Endothelial cell of umbilical vein (primary cell): ENCODE data around the gene TAOK1. TPM values are rescaled to one million over a fixed set of nuclear protein-coding genes. Genes with fewer than 3 reads are reported as not detected.

Experiments
- BruUV-seq: library from RNA; stranded (reverse); fragments of 400-500 nt; replicated peaks from 2 replicates; lab custom pipeline; 2021; lab: Mats Ljungman, UMichigan
- CTCF ChIA-PET: fragments of 300-600, 350-600 bp; sonication (Branson Sonifier 250); formaldehyde crosslinking; loops from one replicate; lab custom pipeline; 2021; ENCODE audit warnings: antibody characterized with exemption, inconsistent platforms; lab: Charles Lee
- POLR2A ChIA-PET: fragments of 300-600, 350-600 bp; sonication (Branson Sonifier 250); formaldehyde crosslinking; loops from one replicate; lab custom pipeline; 2021; ENCODE audit warnings: antibody characterized with exemption, inconsistent platforms; lab: Charles Lee
- DNase-seq: peaks from one replicate; pipeline ENCODE4 v3.0.0-alpha.2; 2011; ENCODE audit warnings: low read depth, low spot score
- FAIRE-seq: peaks from 2 replicates; lab custom pipeline; 2011; peaks lifted over from hg19 to GRCh38; lab: Jason Lieb, UNC
- H2AFZ ChIP-seq: 2 replicates; pipeline ENCODE4 v1.6.0; 2012; ENCODE audit warnings: low read depth, low read length, control low read depth, inconsistent platforms
- H3K27ac ChIP-seq: 2 replicates; pipeline ENCODE4 v1.5.1; 2011; ENCODE audit warnings: low read depth, mild to moderate bottlenecking, control low read depth, low read length, moderate library complexity; ENCODE audit not compliant: insufficient read depth
- H3K27me3 ChIP-seq, 2 experiments: 2 replicates each; pipeline versions ENCODE4 v1.6.0 to v1.6.1; 2011; ENCODE audit warnings: low read length in 2 of 2, mixed read lengths in 1 of 2; ENCODE audit not compliant: control insufficient read depth in 2 of 2, insufficient read depth in 2 of 2
- H3K36me3 ChIP-seq, 2 experiments: 2 replicates in 1 of 2; 3 replicates in 1 of 2; pipeline ENCODE4 v1.5.1; 2011; ENCODE audit warnings: low read length in 2 of 2, mild to moderate bottlenecking in 1 of 2, moderate library complexity in 1 of 2; ENCODE audit not compliant: control insufficient read depth in 2 of 2, insufficient read depth in 2 of 2; ENCODE audit errors: extremely low read depth in 1 of 2
- H3K4me1 ChIP-seq: 3 replicates; pipeline ENCODE4 v1.5.1; 2011; ENCODE audit warnings: mild to moderate bottlenecking, low read length; ENCODE audit not compliant: control insufficient read depth, insufficient read depth; ENCODE audit errors: extremely low read depth
- H3K4me2 ChIP-seq: 2 replicates; pipeline ENCODE4 v1.6.1; 2011; ENCODE audit warnings: low read length, control low read depth, mixed read lengths; ENCODE audit not compliant: insufficient read depth
- H3K4me3 ChIP-seq, 3 experiments: fragments of 200-600 bp in 1 of 3; sonication (generic), shearing (Covaris generic) in 1 of 3; replicated peaks in 1 of 3; 2 replicates each; pipeline ENCODE4 v1.5.1; 2011 to 2016; ENCODE audit warnings: control low read depth in 3 of 3, low read length in 3 of 3, mild to moderate bottlenecking in 2 of 3, inconsistent platforms in 1 of 3, low read depth in 1 of 3, moderate library complexity in 1 of 3; ENCODE audit not compliant: insufficient read depth in 1 of 3
- H3K79me2 ChIP-seq: 2 replicates; pipeline ENCODE4 v1.6.0; 2012; ENCODE audit warnings: low read length, inconsistent platforms; ENCODE audit not compliant: control insufficient read depth, insufficient read depth
- H3K9ac ChIP-seq: replicated peaks from 2 replicates; pipeline ENCODE3; 2011; ENCODE audit warnings: low read length, control low read depth; ENCODE audit not compliant: insufficient read depth; ENCODE audit errors: extremely low read depth
- H3K9me1 ChIP-seq: replicated peaks from 3 replicates; pipeline ENCODE4 v1.6.0; 2011; ENCODE audit warnings: mild to moderate bottlenecking, low read length; ENCODE audit not compliant: control insufficient read depth, insufficient read depth; ENCODE audit errors: extremely low read depth
- H3K9me3 ChIP-seq: replicated peaks from 2 replicates; pipeline ENCODE4 v1.5.1; 2012; ENCODE audit warnings: low read length, inconsistent platforms; ENCODE audit not compliant: control insufficient read depth, insufficient read depth
- H4K20me1 ChIP-seq: replicated peaks from 2 replicates; pipeline ENCODE3; 2011; ENCODE audit warnings: mild to moderate bottlenecking, low read length; ENCODE audit not compliant: control insufficient read depth, insufficient read depth; ENCODE audit errors: extremely low read depth
- FOS ChIP-seq: IDR thresholded peaks from 2 replicates; pipeline ENCODE4 v1.6.1; 2011; ENCODE audit warnings: mild to moderate bottlenecking, low read length, moderate library complexity, borderline replicate concordance; ENCODE audit not compliant: insufficient read depth
- JUN ChIP-seq: IDR thresholded peaks from 2 replicates; pipeline ENCODE4 v1.6.1; 2011; ENCODE audit warnings: borderline replicate concordance, low read depth; ENCODE audit not compliant: insufficient read length, insufficient read depth
- MYC ChIP-seq: IDR thresholded peaks from one replicate; pipeline ENCODE4 v1.6.1; 2011; ENCODE audit warnings: mild to moderate bottlenecking, low read depth, low read length
- POLR2AphosphoS5 ChIP-seq: IDR thresholded peaks from 2 replicates; pipeline ENCODE4 v1.6.1; 2012; ENCODE audit warnings: low read depth, mild to moderate bottlenecking, control low read depth, low read length, moderate library complexity; ENCODE audit not compliant: insufficient read depth
- dilution Hi-C: fragments of 300-500 bp; cut with MboI; formaldehyde crosslinking; loops from one replicate; pipeline ENCODE4 v1.15.0; 2019; ENCODE audit warnings: low sequenced_read_pairs; ENCODE audit not compliant: extremely low pct_ligation_motif_present
- intact Hi-C: fragments of 100-400 bp; cut with micrococcal nuclease; formaldehyde crosslinking; loops from one replicate; pipeline ENCODE4 v1.10.0; 2022
- polyA plus RNA-seq, 4 experiments: library from polyadenylated mRNA; depleted of rRNA in 3 of 4; stranded (reverse) in 3 of 4; unstranded in 1 of 4; fragments of >200 nt; gene quantifications; 2 replicates each; pipeline versions ENCODE4 v1.2.1 to v1.2.3, GENCODE V29; 2011 to 2012; ENCODE audit warnings: missing spikeins in 1 of 4
- total RNA-seq: library from RNA; stranded (reverse); gene quantifications from 2 replicates; pipeline ENCODE4 v1.2.3, GENCODE V29; 2021
- TF ChIP-seq, protein P1 (sequence below), 2 donors: IDR thresholded peaks; 1 replicate in 1 of 2; 2 replicates in 1 of 2; pipeline ENCODE4 v1.5.1; 2011; ENCODE audit warnings: low read length in 2 of 2, mild to moderate bottlenecking in 2 of 2, moderate library complexity in 2 of 2, control low read depth in 1 of 2, inconsistent platforms in 1 of 2, low read depth in 1 of 2; ENCODE audit not compliant: insufficient read depth in 1 of 2; ENCODE audit errors: extremely low read depth in 1 of 2
- TF ChIP-seq, protein P2 (sequence below): IDR thresholded peaks from 2 replicates; pipeline ENCODE4 v1.6.1; 2011; ENCODE audit not compliant: insufficient read depth, insufficient read length

Gene TAOK1
- total and polyA plus RNA-seq, 2 donors (not counting 3 experiments of a cell fraction or from before 2014, with no cell fraction given), result 11.0 to 82.2 TPM

DNA sequence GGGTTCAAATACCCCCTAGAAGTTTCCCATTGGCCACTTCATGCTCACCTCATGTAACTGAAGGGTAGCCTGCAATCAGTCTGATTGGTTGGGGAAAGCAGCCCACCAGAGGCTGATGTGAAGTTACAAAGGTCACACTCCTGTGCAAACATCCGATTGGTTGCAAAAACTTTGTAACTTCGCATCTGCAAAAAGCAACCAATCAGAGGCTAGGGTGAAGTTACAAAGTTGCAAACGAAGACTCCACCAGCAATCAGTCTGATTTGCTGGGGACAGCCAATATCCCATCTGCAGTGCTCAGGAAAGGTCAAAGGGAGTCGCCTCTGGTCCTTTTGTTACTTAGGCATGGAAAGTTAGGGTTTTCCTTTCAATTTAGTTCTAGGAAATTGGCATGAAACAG lies 40.1 kb downstream of the TAOK1 start:
- Histone ChIP-seq H3K4me3 (no peak overlapping the region), H3K4me1 (no peaks in the 10 kb centered on the region), H2AFZ (no peak overlapping the region), H3K27me3 (no peaks in the 10 kb centered on the region), H3K4me2 (no peak overlapping the region), H3K9me3 (no peaks in the 10 kb centered on the region), H3K9me1 (no peaks in the 10 kb centered on the region), H4K20me1 (peaks cover 4% of the 10 kb centered on the region), H3K27ac (no peak overlapping the region), H3K79me2 (peaks cover 76% of the 10 kb centered on the region), H3K9ac (no peak overlapping the region), H3K36me3 (no peaks in the 10 kb centered on the region)
- TF ChIP-seq JUN (no peak), POLR2AphosphoS5 (no peak), MYC (no peak)
- TF ChIP-seq, protein P1, sequence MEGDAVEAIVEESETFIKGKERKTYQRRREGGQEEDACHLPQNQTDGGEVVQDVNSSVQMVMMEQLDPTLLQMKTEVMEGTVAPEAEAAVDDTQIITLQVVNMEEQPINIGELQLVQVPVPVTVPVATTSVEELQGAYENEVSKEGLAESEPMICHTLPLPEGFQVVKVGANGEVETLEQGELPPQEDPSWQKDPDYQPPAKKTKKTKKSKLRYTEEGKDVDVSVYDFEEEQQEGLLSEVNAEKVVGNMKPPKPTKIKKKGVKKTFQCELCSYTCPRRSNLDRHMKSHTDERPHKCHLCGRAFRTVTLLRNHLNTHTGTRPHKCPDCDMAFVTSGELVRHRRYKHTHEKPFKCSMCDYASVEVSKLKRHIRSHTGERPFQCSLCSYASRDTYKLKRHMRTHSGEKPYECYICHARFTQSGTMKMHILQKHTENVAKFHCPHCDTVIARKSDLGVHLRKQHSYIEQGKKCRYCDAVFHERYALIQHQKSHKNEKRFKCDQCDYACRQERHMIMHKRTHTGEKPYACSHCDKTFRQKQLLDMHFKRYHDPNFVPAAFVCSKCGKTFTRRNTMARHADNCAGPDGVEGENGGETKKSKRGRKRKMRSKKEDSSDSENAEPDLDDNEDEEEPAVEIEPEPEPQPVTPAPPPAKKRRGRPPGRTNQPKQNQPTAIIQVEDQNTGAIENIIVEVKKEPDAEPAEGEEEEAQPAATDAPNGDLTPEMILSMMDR (IDR thresholded peaks at IDR 0.05; ENCODE audit: extremely low read depth in 1 of 2, insufficient read depth in 1 of 2, low read depth in 1 of 2, low read length in 2 of 2), result no peak
- CTCF ChIA-PET, result no interaction called here
- POLR2A ChIA-PET, result no interaction called here
- DNase-seq (no peak), FAIRE-seq (no peak)
- dilution Hi-C loops (no loop called here), intact Hi-C loops (no loop called here)
- BruUV-seq, result no TSS peak

DNA sequence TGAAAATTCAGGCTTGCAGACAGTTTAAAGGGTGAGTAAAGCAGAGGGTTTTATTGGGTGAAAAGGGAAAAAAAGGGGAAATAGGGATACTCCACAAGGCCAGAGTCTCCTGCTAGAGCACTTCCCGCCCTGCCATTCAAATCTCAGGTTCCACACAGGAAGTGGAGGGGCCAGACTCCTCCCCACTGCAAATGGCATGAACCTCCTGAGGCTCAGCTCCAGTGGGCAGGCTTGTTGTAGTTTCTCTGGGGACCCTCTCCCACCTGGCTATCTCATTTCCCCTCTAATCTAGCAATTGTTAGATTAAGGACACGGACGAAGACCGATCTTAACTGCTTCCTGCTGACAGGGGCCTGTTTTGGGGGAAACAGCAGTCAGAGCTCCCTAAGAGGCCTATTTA lies 43.4 kb downstream of the TAOK1 start:
- dilution Hi-C loops, result no loop called here
- no TSS peak for BruUV-seq
- CTCF ChIA-PET, result interaction anchor here (0.6 to 1.5 kb wide), 2 partner anchors 55 to 63 kb away, joined by 3 read pairs; no protein-coding TSS in a partner anchor

More for the DNA sequence above, 43.4 kb downstream of the TAOK1 start:
- H4K20me1 ChIP-seq, result peaks cover 4% of the 10 kb centered on the region
- no peak overlapping the region for H3K4me2 ChIP-seq
- no peak overlapping the region for H3K27ac ChIP-seq
- no peak overlapping the region for H2AFZ ChIP-seq
- H3K9me3 ChIP-seq, result no peaks in the 10 kb centered on the region
- TF ChIP-seq, protein P1 (IDR thresholded peaks at IDR 0.05; ENCODE audit: extremely low read depth in 1 of 2, insufficient read depth in 1 of 2, low read depth in 1 of 2, low read length in 2 of 2), result no peak
- TF ChIP-seq FOS, result no peak
- TF ChIP-seq JUN, result no peak
- TF ChIP-seq, protein P2, sequence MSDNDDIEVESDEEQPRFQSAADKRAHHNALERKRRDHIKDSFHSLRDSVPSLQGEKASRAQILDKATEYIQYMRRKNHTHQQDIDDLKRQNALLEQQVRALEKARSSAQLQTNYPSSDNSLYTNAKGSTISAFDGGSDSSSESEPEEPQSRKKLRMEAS, result no peak
- no peak overlapping the region for H3K4me3 ChIP-seq
- H3K36me3 ChIP-seq, result no peaks in the 10 kb centered on the region
- intact Hi-C loops, result no loop called here
- H3K9ac ChIP-seq, result no peak overlapping the region
- H3K4me1 ChIP-seq, result no peaks in the 10 kb centered on the region
- H3K9me1 ChIP-seq, result no peaks in the 10 kb centered on the region
- peaks cover 67% of the 10 kb centered on the region for H3K79me2 ChIP-seq
- no peak for FAIRE-seq
- no peaks in the 10 kb centered on the region for H3K27me3 ChIP-seq
- POLR2A ChIA-PET, result no interaction called here
- DNase-seq, result no peak
